HG03575 (cell line): ENCODE results near the gene RAB36.

Source experiments
- ATAC-seq: cut with Tn5 transposase; IDR thresholded peaks from one replicate; pipeline ENCODE4 v1.9.1; 2021; ENCODE audit not compliant: unreplicated experiment, insufficient number of reproducible peaks, low FRiP score; ENCODE audit errors: extremely low read depth

Gene RAB36

GRCh38 chr22:23192133-23192532, 46.9 kb downstream of the RAB36 start:
- ATAC-seq: no peak

GRCh38 chr22:23192558-23192957, 47.3 kb downstream of the RAB36 start:
- ATAC-seq: no peak

- ATAC-seq: no peak
Observed at GRCh38 chr22:23193196-23193827, 48.0 kb downstream of the RAB36 start.

DNA sequence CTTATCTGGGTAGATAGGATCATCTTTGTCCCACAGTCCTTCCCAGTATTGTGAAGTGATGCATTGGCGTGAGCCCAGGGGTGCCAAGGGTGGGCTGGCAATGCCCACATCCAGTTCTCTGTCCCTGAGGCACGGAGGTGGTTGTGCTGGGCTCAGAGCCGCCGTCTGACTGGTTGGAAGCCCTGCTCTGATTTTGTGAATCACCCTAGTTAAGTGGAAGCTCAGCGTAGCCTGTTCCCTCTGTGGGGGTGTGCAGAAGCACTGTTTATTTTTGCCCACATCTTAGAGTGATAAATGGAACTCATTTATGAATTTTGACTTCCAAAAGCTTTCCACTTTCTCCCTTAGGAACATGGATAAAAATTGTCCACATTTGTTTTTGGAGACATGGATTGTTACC, 48.6 kb downstream of the RAB36 start:
- no peak for ATAC-seq

DNA sequence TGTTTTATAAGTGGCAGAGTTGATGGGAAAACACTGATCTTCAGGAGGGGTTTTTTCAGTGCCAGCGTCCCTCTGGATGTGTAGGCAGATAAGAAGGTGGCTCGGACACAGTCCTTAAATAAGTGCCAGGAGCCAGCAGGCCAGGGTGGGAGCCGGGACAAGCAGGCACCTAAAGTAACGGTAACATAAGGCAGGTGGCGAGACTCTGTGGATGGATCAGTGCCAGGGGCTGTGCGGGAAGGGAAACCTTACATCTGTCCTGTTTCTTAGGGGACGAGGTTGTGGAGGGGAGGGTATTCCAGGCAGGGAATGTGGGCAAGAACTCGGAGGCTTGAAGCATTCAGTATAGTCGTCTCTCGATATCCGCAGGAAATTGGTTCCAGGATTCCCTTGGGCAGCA, 50.9 kb downstream of the RAB36 start:
- ATAC-seq: no peak

GRCh38 chr22:23197836-23198235, 52.6 kb downstream of the RAB36 start:
- no peak for ATAC-seq

GRCh38 chr22:23199159-23199558, 53.9 kb downstream of the RAB36 start:
- no peak for ATAC-seq

- no peak for ATAC-seq
Observed at GRCh38 chr22:23200898-23201297, 55.6 kb downstream of the RAB36 start.

DNA sequence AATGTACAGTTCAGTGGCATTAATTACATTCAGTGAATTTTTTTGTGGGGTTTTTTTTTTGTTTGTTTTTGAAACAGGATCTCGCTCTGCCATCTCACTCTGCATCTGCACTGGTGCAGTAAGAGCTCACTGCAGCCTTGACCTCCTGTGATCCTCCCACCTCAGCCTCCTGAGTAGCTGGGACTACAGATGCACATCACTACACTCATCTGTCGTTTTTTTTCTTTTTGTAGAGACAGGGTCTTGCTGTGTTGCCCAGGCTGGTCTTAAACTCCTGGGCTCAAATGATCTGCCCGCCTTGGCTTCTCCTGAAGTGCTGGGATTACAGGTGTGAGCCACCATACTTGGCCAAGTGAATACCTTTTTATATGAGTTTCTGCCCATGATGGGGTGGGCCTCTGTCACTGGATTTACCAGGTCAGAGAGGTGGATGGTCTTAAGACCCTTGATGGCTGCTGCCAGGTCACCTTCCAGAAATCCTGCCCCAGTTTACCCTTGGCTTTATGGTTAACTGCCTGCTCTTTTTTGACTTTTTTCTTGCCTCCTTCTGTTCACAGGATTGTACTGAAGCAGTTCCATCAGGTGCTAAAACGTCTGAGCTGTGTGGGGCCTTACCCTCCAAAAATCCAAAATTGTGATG, 57.7 kb downstream of the RAB36 start:
- ATAC-seq: no peak

GRCh38 chr22:23203452-23204124, 58.3 kb downstream of the RAB36 start:
- ATAC-seq: no peak

- ATAC-seq: no peak
Observed at GRCh38 chr22:23204125-23204488, 58.8 kb downstream of the RAB36 start.

DNA sequence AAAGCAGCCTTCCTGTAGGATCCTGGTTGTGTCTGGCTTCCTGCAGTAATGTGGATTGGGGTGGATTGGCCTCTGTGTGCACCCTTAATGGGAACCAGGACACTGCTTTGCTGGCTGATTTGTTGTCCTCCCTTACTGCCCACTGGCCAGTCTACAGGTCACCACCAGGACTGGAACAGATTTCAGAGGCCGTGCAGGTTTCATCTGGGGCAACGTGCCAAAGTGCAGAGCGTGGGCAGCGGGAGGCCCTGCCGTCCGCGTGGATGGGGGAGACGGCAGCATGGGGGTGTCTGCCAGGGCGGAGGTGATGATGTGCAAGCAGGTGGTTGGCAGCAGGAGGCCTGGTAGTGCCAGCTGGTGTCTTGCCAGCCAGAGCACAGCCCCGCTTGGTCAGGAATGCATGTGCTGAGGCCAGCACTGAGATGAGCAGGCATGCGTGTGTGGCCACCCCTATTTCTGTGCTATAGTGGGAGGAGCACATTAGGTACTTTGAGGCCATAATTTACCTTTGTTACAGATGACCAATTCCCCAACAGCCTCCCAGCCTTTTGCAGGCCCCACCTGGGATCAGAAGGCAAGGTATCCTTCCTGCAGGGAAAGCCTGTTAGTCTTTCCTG, 59.4 kb downstream of the RAB36 start:
- ATAC-seq: no peak

DNA sequence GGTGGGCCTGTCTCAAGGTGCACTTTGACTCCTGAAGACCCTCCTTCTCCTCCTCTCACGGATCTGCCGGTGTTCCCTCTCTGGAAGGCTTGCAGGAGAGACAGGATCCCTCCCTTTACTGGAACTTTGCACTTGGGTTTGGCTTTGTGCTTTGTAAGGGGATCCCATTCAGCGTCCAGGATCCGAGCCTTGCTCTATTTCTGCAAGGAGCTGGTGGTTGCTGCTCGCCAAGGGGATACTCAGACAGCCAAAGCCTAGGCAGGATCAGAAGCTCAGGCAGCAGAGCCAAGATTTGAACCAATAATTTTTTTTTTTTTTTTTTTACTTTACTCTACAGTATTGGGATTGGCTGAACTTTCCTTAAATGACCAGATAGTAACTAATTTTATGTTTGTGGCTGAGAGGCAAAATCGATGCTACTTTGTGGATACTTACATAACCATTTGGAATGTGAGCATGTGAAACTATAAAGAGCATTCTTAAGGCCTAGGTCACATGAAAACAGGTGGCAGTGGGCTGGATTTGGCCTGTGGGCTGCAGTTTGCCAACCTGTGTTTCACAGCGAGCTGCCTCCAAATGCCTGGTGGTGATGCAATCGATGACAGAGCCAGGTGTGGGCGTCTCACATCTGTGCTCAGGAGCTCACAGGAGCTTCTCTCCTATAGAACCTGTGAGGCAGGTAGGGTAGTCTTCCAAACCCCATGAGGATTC, 60.2 kb downstream of the RAB36 start:
- no peak for ATAC-seq

- ATAC-seq: no peak
Observed at GRCh38 chr22:23206915-23207314, 61.6 kb downstream of the RAB36 start.

DNA sequence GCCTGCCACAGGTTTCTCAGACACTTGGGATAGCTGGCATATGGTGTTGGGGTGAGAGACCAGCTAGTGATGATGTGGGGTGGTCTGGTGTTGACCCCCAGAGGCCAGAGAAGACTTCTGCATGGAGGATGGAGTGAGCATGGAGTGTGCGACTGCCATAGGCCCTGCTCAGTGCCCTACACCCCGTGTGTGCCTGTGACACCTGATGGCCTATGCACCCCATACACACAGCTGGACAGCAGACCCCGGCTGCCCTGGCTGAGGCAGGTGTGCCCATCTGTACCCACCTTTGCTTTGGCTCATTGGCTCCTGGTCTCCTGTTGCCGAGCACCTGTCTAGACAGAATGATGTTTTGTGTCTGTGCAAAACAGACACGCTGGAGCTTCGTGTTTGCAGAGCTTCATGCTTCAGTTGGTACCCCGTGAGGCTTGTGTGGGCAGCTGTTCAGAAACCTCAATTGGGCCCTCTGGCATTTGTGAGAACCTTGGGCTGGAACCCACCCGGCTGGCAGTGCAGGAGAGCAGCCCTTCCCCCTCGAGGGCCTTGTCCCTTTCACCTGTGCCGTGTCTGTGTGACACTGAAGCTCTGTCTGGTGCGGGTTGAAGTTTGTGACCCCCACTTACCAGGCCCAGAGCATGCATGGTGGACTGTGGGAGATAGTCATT, 62.6 kb downstream of the RAB36 start:
- no peak for ATAC-seq

DNA sequence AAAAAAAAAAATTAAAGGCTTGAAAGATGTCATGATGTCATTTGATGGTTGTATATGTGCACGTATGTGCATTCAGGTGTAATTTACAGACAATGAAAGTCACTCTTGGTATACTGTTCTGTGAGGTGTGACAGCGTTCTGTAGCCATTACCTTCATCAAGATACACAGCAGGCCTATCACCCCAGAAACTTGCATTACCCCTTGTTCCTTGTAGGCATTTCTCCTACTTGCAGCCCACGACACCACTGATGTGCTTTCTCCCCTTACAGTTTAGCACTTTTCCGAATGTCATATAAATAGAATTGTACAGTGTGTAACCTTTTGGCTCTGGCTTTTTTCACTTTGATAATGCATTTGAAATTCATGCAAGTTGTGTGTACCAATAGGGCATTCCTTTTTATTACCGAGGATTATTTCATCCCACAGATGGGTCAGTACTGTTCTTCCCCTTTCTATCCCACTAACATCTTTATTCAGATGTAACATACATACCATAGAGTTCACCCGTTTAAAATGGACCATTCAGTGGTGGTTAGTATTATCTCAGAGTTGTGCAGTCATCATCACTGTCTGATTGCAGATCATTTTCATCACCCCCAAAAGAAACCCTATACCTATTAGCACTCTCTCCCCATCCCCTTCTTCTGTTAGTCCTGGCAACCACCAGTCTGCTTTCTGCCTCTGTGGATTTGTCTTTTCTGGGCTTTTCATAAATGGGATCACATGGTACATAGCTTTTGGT, 65.3 kb downstream of the RAB36 start:
- no peak for ATAC-seq

DNA sequence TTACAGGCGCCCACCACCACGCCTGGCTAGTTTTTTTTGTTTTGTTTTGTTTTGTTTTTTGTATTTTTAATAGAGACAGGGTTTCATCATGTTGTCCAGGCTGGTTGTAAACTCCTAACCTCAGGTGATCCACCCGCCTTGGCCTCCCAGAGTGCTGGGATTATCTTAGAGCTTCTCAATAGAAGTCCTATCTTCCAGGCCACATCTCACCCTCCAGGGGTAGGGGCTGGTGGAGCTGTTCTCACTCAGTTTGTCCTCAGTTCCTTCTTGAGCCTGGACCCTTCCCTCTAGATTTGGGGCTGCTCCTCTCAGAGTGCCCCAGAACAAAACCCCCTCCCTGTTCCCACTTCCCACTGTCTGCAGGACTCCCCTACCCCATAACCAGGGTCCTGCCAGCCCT, 66.3 kb downstream of the RAB36 start:
- no peak for ATAC-seq
